Measurements from ENCODE around the gene AMER2.

GRCh38 chr13:25180775-25181537 lies 8.9 kb upstream of the AMER2 start:
- TF ChIP-seq CTCF (IDR thresholded peaks at IDR 0.05), result no peak
- TF ChIP-seq POLR2AphosphoS5 (IDR thresholded peaks at IDR 0.05), result no peak
